ENCODE measurements around the gene POLH. TPM values are rescaled to one million over a fixed set of nuclear protein-coding genes. Genes with fewer than 3 reads are reported as not detected.
"Not testable (repeated sequence)": the region's sequence is repeated elsewhere in the genome, so short reads cannot be mapped to it uniquely, and the experiment has no call there.

POLH gene
- total RNA-seq, 1 donor from 2014 or later = 4.3 TPM

DNA sequence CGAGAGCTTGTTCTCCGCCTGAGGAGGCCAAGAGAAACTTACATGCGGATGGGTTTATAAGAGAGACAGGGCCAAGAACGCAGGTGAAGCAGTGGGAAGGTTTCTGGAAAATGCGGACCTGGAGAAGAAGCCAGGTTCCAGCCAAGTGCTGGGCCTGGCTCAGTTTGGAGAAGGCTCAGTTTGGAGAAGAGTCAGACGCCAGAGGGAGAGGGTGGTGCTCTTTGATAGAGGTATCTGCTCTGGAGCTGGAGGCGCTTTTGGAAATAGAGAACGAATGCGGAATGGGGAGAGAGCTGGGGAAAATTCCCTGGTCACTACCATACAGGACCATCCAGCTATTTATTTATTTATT is 69.6 kb downstream of the POLH start:
- TF ChIP-seq, protein P1, sequence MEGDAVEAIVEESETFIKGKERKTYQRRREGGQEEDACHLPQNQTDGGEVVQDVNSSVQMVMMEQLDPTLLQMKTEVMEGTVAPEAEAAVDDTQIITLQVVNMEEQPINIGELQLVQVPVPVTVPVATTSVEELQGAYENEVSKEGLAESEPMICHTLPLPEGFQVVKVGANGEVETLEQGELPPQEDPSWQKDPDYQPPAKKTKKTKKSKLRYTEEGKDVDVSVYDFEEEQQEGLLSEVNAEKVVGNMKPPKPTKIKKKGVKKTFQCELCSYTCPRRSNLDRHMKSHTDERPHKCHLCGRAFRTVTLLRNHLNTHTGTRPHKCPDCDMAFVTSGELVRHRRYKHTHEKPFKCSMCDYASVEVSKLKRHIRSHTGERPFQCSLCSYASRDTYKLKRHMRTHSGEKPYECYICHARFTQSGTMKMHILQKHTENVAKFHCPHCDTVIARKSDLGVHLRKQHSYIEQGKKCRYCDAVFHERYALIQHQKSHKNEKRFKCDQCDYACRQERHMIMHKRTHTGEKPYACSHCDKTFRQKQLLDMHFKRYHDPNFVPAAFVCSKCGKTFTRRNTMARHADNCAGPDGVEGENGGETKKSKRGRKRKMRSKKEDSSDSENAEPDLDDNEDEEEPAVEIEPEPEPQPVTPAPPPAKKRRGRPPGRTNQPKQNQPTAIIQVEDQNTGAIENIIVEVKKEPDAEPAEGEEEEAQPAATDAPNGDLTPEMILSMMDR (IDR thresholded peaks at IDR 0.05) = no peak
- H3K9me3 ChIP-seq = no peaks in the 10 kb centered on the region
- peak overlapping the region; percentile 57 to 61 for H3K4me3 ChIP-seq
- peaks cover under 1 to 20% of the 10 kb centered on the region in 2 donors for H3K36me3 ChIP-seq
- intact Hi-C loops (cut with DNase I) = no loop called here
- DNase-seq (ENCODE audit: low spot score in 2 of 2) = no peak
- H3K4me1 ChIP-seq = peaks cover 0 to 8% of the 10 kb centered on the region in 2 donors
- H3K27ac ChIP-seq = no peak overlapping the region
- no peaks in the 10 kb centered on the region for H3K27me3 ChIP-seq

- Histone ChIP-seq H3K27me3 (no peaks in the 10 kb centered on the region), H3K27ac (no peak overlapping the region), H3K4me1 (peaks cover 0 to 8% of the 10 kb centered on the region in 2 donors), H3K9me3 (no peaks in the 10 kb centered on the region), H3K4me3 (no peak overlapping the region), H3K36me3 (no peaks in the 10 kb centered on the region)
- no peak for DNase-seq (ENCODE audit: low spot score in 2 of 2)
- TF ChIP-seq, protein P1 (IDR thresholded peaks at IDR 0.05) = no peak
- intact Hi-C loops (cut with DNase I) = no loop called here
These were observed 71.6 kb downstream of the POLH start for GRCh38 chr6:43647613-43648012.

- Histone ChIP-seq H3K36me3 (no peaks in the 10 kb centered on the region), H3K4me1 (peaks cover 0 to 8% of the 10 kb centered on the region in 2 donors), H3K27me3 (no peaks in the 10 kb centered on the region), H3K27ac (no peak overlapping the region), H3K9me3 (no peaks in the 10 kb centered on the region), H3K4me3 (no peak overlapping the region)
- TF ChIP-seq, protein P1 (IDR thresholded peaks at IDR 0.05) = no peak
- intact Hi-C loops (cut with DNase I) = no loop called here
- DNase-seq (ENCODE audit: low spot score in 2 of 2) = no peak
These were observed 72.3 kb downstream of the POLH start for GRCh38 chr6:43648248-43648647.

DNA sequence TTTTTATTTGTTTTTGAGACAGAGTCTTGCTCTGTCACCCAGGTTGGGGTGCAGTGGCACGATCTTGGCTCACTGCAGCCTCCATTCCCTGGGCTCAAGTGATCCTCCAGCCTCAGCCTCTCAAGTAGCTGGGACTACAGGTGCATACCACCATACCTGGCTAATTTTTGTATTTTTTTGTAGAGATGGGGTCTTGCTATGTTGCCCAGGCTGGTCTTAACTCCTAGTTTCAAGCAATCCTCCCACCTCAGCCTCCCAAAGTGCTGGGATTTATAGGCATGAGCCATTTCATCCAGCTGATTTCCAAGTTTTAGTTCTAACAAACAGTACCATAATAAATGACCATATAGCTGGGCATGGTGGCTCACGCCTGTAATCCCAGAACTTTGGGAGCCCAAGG is 76.8 kb downstream of the POLH start:
- H3K4me1 ChIP-seq; H3K4me3 ChIP-seq; H3K27ac ChIP-seq; DNase-seq (ENCODE audit: low spot score in 2 of 2); H3K27me3 ChIP-seq; intact Hi-C loops (cut with DNase I); H3K9me3 ChIP-seq; H3K36me3 ChIP-seq: not testable (repeated sequence)

- Histone ChIP-seq H3K27ac (no peak overlapping the region), H3K4me1 (no peaks in the 10 kb centered on the region), H3K9me3 (no peaks in the 10 kb centered on the region), H3K27me3 (no peaks in the 10 kb centered on the region), H3K4me3 (no peak overlapping the region), H3K36me3 (no peaks in the 10 kb centered on the region)
- TF ChIP-seq, protein P1 (IDR thresholded peaks at IDR 0.05) = no peak
- no peak for DNase-seq (ENCODE audit: low spot score in 2 of 2)
- intact Hi-C loops (cut with DNase I) = no loop called here
These were observed 81.3 kb downstream of the POLH start for GRCh38 chr6:43657221-43657802.

GRCh38 chr6:43658161-43658560 is 82.2 kb downstream of the POLH start:
- H3K4me1 ChIP-seq = no peaks in the 10 kb centered on the region
- TF ChIP-seq, protein P1 (IDR thresholded peaks at IDR 0.05) = no peak
- no peaks in the 10 kb centered on the region for H3K9me3 ChIP-seq
- H3K27ac ChIP-seq = no peak overlapping the region
- H3K36me3 ChIP-seq = no peaks in the 10 kb centered on the region
- DNase-seq (ENCODE audit: low spot score in 2 of 2) = no peak
- H3K27me3 ChIP-seq = no peaks in the 10 kb centered on the region
- no peak overlapping the region for H3K4me3 ChIP-seq
- intact Hi-C loops (cut with DNase I) = no loop called here

GRCh38 chr6:43662948-43663347 is 87.0 kb downstream of the POLH start:
- H3K27me3 ChIP-seq; intact Hi-C loops (cut with DNase I); DNase-seq (ENCODE audit: low spot score in 2 of 2); H3K4me1 ChIP-seq; H3K27ac ChIP-seq; H3K9me3 ChIP-seq; H3K4me3 ChIP-seq; H3K36me3 ChIP-seq: not testable (repeated sequence)
